GM21526 (cell line): Measurements from ENCODE around the gene RTN4IP1.

Source experiments
- ATAC-seq: cut with Tn5 transposase; IDR thresholded peaks from one replicate; pipeline ENCODE4 v1.9.1; 2021; ENCODE audit warnings: moderate library complexity; ENCODE audit not compliant: unreplicated experiment, low FRiP score

The RTN4IP1 gene

GRCh38 chr6:106629103-106629858, at the start of gene RTN4IP1, which contains the start of gene QRSL1:
Gene RTN4IP1 (minus strand): TSS chr6:106629498. CDS start chr6:106629021, 477 bp downstream.
Gene QRSL1 (plus strand): TSS chr6:106629578. CDS start chr6:106629682, 104 bp downstream.
- ATAC-seq: peak; percentile 73

- ATAC-seq: no peak
These were observed 48.0 kb upstream of the RTN4IP1 start for GRCh38 chr6:106677282-106677681.

- no peak for ATAC-seq
These were observed 45.4 kb upstream of the RTN4IP1 start for GRCh38 chr6:106674541-106675229.

GRCh38 chr6:106671651-106672050, 42.4 kb upstream of the RTN4IP1 start:
- ATAC-seq: no peak

GRCh38 chr6:106670236-106670635, 40.9 kb upstream of the RTN4IP1 start:
- ATAC-seq: no peak

- no peak for ATAC-seq
These were observed 37.7 kb upstream of the RTN4IP1 start for GRCh38 chr6:106667022-106667402.

GRCh38 chr6:106666282-106667021, 37.2 kb upstream of the RTN4IP1 start:
- ATAC-seq: peak; percentile 97

GRCh38 chr6:106662458-106662857, 33.2 kb upstream of the RTN4IP1 start:
- ATAC-seq: no peak

GRCh38 chr6:106659859-106660258, 30.6 kb upstream of the RTN4IP1 start:
- no peak for ATAC-seq

GRCh38 chr6:106658469-106658868, 29.2 kb upstream of the RTN4IP1 start:
- no peak for ATAC-seq

GRCh38 chr6:106648651-106649308, 19.5 kb upstream of the RTN4IP1 start:
- ATAC-seq: peak; percentile 75

GRCh38 chr6:106643061-106643460, 13.8 kb upstream of the RTN4IP1 start:
- ATAC-seq: no peak

GRCh38 chr6:106642476-106642875, 13.2 kb upstream of the RTN4IP1 start:
- no peak for ATAC-seq

- ATAC-seq: no peak
These were observed 10.5 kb upstream of the RTN4IP1 start for GRCh38 chr6:106639812-106640211.

GRCh38 chr6:106637717-106638341, 8.5 kb upstream of the RTN4IP1 start:
- ATAC-seq: peak; percentile 66

- ATAC-seq: peak; percentile 21
These were observed 7.9 kb upstream of the RTN4IP1 start for GRCh38 chr6:106637051-106637716.

- no peak for ATAC-seq
These were observed 5.3 kb upstream of the RTN4IP1 start for GRCh38 chr6:106634565-106634964.

GRCh38 chr6:106631346-106631745, 2.0 kb upstream of the RTN4IP1 start:
- no peak for ATAC-seq

GRCh38 chr6:106630366-106630765, 1.1 kb upstream of the RTN4IP1 start:
- ATAC-seq: no peak

GRCh38 chr6:106629859-106630163, 513 bp upstream of the RTN4IP1 start:
- ATAC-seq: no peak
